ENCODE data around the gene BMPR1B.

- TF ChIP-seq, protein P1, sequence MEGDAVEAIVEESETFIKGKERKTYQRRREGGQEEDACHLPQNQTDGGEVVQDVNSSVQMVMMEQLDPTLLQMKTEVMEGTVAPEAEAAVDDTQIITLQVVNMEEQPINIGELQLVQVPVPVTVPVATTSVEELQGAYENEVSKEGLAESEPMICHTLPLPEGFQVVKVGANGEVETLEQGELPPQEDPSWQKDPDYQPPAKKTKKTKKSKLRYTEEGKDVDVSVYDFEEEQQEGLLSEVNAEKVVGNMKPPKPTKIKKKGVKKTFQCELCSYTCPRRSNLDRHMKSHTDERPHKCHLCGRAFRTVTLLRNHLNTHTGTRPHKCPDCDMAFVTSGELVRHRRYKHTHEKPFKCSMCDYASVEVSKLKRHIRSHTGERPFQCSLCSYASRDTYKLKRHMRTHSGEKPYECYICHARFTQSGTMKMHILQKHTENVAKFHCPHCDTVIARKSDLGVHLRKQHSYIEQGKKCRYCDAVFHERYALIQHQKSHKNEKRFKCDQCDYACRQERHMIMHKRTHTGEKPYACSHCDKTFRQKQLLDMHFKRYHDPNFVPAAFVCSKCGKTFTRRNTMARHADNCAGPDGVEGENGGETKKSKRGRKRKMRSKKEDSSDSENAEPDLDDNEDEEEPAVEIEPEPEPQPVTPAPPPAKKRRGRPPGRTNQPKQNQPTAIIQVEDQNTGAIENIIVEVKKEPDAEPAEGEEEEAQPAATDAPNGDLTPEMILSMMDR (IDR thresholded peaks at IDR 0.05 in 8 of 11, conservative IDR thresholded peaks at IDR 0.05 in 3 of 11): no peak
- TF ChIP-seq POLR2A (IDR thresholded peaks at IDR 0.05): no peak
- TF ChIP-seq POLR2AphosphoS5 (IDR thresholded peaks at IDR 0.05): no peak
Observed at GRCh38 chr4:94767446-94767845, 9.7 kb downstream of the BMPR1B start.
